CD14-positive monocyte (primary cell): Measurements from ENCODE around the gene FH. TPM values are rescaled to one million over a fixed set of nuclear protein-coding genes. Genes with fewer than 3 reads are reported as not detected.
A peak's percentile ranks its signal among the peaks of the same experiment; 100 is the strongest.

Source experiments
- DNase-seq, 3 donors: peaks; one replicate each; pipeline ENCODE4 v3.0.0-alpha.2; 2011 to 2022
- H2AFZ ChIP-seq: 2 replicates; pipeline ENCODE4 v1.6.0; 2012; ENCODE audit warnings: mild to moderate bottlenecking, low read depth, low read length, inconsistent platforms; ENCODE audit not compliant: insufficient read depth, poor library complexity, severe bottlenecking
- H3K27ac ChIP-seq, 2 donors: 1 replicate in 1 of 2; 2 replicates in 1 of 2; pipeline ENCODE4 v1.5.1; 2012 to 2013; ENCODE audit warnings: low read length in 2 of 2, control low read depth in 1 of 2, inconsistent platforms in 1 of 2, low read depth in 1 of 2, mild to moderate bottlenecking in 1 of 2
- H3K27me3 ChIP-seq, 2 donors: one replicate each; pipeline versions ENCODE4 v1.6.0 to v1.6.1; 2011 to 2013; ENCODE audit warnings: low read length in 2 of 2; ENCODE audit not compliant: control insufficient read depth in 2 of 2, insufficient read depth in 2 of 2
- H3K36me3 ChIP-seq, 2 donors: replicated peaks in 1 of 2; 1 replicate in 1 of 2; 2 replicates in 1 of 2; pipeline versions ENCODE4 v1.5.1 to v1.6.1; 2012 to 2013; ENCODE audit warnings: low read length in 2 of 2, control low read depth in 1 of 2, inconsistent platforms in 1 of 2, mild to moderate bottlenecking in 1 of 2; ENCODE audit not compliant: insufficient read depth in 2 of 2, control insufficient read depth in 1 of 2
- H3K4me1 ChIP-seq, 2 donors: 1 replicate in 1 of 2; 2 replicates in 1 of 2; pipeline versions ENCODE4 v1.5.1 to v1.6.1; 2012 to 2013; ENCODE audit warnings: low read length in 2 of 2, control low read depth in 1 of 2, inconsistent platforms in 1 of 2, mild to moderate bottlenecking in 1 of 2, moderate library complexity in 1 of 2; ENCODE audit not compliant: insufficient read depth in 2 of 2, control insufficient read depth in 1 of 2
- H3K4me2 ChIP-seq: replicated peaks from 2 replicates; pipeline ENCODE3; 2012; ENCODE audit warnings: low read length, moderate library complexity, mild to moderate bottlenecking; ENCODE audit not compliant: poor library complexity, severe bottlenecking; ENCODE audit errors: extremely low read depth
- H3K4me3 ChIP-seq, 3 experiments: fragments of 200-600 bp in 1 of 3; sonication (generic) in 1 of 3; replicated peaks in 1 of 3; 1 replicate in 2 of 3; 2 replicates in 1 of 3; pipeline ENCODE4 v1.5.1; 2011 to 2013; ENCODE audit warnings: low read length in 3 of 3, mild to moderate bottlenecking in 3 of 3, control low read depth in 2 of 3, low read depth in 2 of 3, inconsistent platforms in 1 of 3, moderate library complexity in 1 of 3
- H3K79me2 ChIP-seq: 2 replicates; pipeline ENCODE4 v1.6.0; 2012; ENCODE audit warnings: mild to moderate bottlenecking, control low read depth, inconsistent platforms, low read length, moderate library complexity; ENCODE audit not compliant: insufficient read depth
- H3K9ac ChIP-seq: 2 replicates; pipeline ENCODE4 v1.6.0; 2017; ENCODE audit warnings: low read length, mild to moderate bottlenecking; ENCODE audit not compliant: insufficient read depth, poor library complexity, severe bottlenecking
- H3K9me3 ChIP-seq, 2 donors: replicated peaks in 1 of 2; 1 replicate in 1 of 2; 2 replicates in 1 of 2; pipeline versions ENCODE4 v1.5.1 to v1.6.1; 2012 to 2013; ENCODE audit warnings: low read length in 2 of 2, control low read depth in 1 of 2; ENCODE audit not compliant: control insufficient read depth in 1 of 2, insufficient read depth in 1 of 2
- H4K20me1 ChIP-seq: 2 replicates; pipeline ENCODE4 v1.6.0; 2012; ENCODE audit warnings: mild to moderate bottlenecking, low read length, control low read depth, moderate library complexity; ENCODE audit not compliant: insufficient read depth
- H3K27ac Mint-ChIP-seq, 7 donors: one replicate each; pipeline ENCODE4 v1.8.0; 2020; ENCODE audit warnings: mild to moderate bottlenecking in 7 of 7, mixed read lengths in 7 of 7, moderate library complexity in 6 of 7, inconsistent platforms in 2 of 7
- H3K27me3 Mint-ChIP-seq, 3 donors: one replicate each; pipeline ENCODE4 v1.8.0; 2021 to 2022; ENCODE audit warnings: low read depth in 3 of 3, mild to moderate bottlenecking in 3 of 3, mixed read lengths in 3 of 3, moderate library complexity in 3 of 3, inconsistent platforms in 1 of 3
- H3K36me3 Mint-ChIP-seq, 2 donors: one replicate each; pipeline ENCODE4 v1.8.0; 2020; ENCODE audit warnings: mixed read lengths in 2 of 2, inconsistent platforms in 1 of 2, mild to moderate bottlenecking in 1 of 2
- H3K4me1 Mint-ChIP-seq: one replicate; pipeline ENCODE4 v1.8.0; 2020; ENCODE audit warnings: mild to moderate bottlenecking, mixed read lengths
- H3K4me3 Mint-ChIP-seq, 2 donors: one replicate each; pipeline ENCODE4 v1.8.0; 2020; ENCODE audit warnings: mild to moderate bottlenecking in 2 of 2, mixed read lengths in 2 of 2, moderate library complexity in 1 of 2
- H3K9me3 Mint-ChIP-seq, 7 donors: one replicate each; pipeline ENCODE4 v1.8.0; 2020 to 2022; ENCODE audit warnings: mixed read lengths in 7 of 7, mild to moderate bottlenecking in 6 of 7, moderate library complexity in 6 of 7, inconsistent platforms in 2 of 7
- WGBS: methylation state at CpG from one replicate; pipeline ENCODE4 v1.1.5; 2013; ENCODE audit warnings: missing lambda C conversion rate; ENCODE audit not compliant: insufficient coverage; 5-methylcytosine and 5-hydroxymethylcytosine counted together
- intact Hi-C, 2 donors: fragments of 100-400 bp; cut with micrococcal nuclease; formaldehyde crosslinking; loops; one replicate each; pipeline versions ENCODE4 v1.15.0 to v1.15.1; 2023
- polyA minus RNA-seq: library from RNA; depleted of rRNA, polyadenylated mRNA; stranded (reverse); fragments of >200 nt; gene quantifications from 2 replicates; pipeline ENCODE4 v1.2.3, GENCODE V29; 2012
- polyA plus RNA-seq, 3 donors: library from polyadenylated mRNA; depleted of rRNA in 1 of 3; unstranded in 2 of 3; stranded (reverse) in 1 of 3; fragments of 300-500 nt in 2 of 3; fragments of >200 nt in 1 of 3; fragmentation: Illumina TruSeq in 2 of 3; gene quantifications; 1 replicate in 2 of 3; 2 replicates in 1 of 3; pipeline ENCODE4 v1.2.3, GENCODE V29; 2012 to 2021
- total RNA-seq, 12 experiments: library from RNA in 1 of 12; stranded (reverse) in 1 of 12; fragments of 120-200 nt in 1 of 12; gene quantifications; one replicate each; pipeline ENCODE4 v1.2.4 and lab custom pipeline; 2013 to 2026; ENCODE audit warnings: mixed read lengths in 6 of 12, inconsistent platforms in 1 of 12
- TF ChIP-seq, protein P1 (sequence below): fragments of 200-600 bp; IDR thresholded peaks from one replicate; pipeline ENCODE4 v1.8.0; 2022; ENCODE audit warnings: antibody characterized with exemption, mild to moderate bottlenecking

FH gene
- total RNA-seq (2013), result 27.6 TPM
- polyA plus RNA-seq (10 to 100 TPM; 21.1 to 34.9 (median 32.5) TPM), polyA minus RNA-seq (6.4 and 9.5 TPM in 2 replicates), total RNA-seq (lab: John Stamatoyannopoulos, UW) (22.4 to 96.9 (median 37.9) reads per million in 11 experiments)

DNA sequence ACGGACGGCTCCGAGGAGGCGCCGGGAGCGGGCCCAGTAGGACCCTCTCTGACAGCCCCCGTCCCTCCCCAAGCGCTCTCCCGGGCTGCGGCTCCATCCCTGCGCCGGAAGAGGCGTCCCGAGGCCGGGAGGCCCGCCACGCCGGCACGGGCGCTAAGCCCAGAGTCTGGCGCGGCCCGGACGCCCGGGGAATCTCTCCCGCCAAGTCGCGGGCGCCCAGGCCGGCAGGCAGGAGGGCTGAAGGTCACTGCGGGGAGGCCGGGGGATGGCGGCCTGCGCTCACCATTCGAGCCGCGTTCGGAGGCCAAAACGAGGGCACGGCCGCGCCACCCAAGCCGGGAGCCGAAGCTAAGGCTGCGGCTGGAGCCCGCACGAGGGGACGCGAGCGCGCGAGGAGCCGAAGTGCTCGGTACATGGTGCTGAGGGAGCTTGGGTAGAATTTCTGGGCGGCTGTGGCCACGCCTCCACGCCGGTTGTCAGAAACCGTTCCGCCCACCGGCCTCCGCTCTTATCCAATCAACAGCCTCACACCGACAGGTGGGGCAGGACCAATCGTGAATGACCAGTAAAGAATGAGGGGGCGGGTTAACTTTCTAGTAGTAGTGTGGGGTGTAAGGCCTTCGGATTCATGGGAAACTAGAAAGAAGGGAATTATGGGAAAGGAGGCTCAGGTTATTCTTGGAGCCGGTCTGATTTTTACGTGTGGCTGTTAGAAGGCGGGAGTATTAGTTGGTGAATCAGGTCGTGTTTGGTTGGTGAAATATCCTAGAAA is at the start of gene FH:
Gene FH, minus strand, starts transcription at position 448 of the 772 bp plus-strand sequence. Its CDS starts 33 bp downstream, at position 415.
- H4K20me1 ChIP-seq, result no peaks in the 10 kb centered on the region
- peaks cover 14 to 25% of the 10 kb centered on the region in 2 donors for H3K4me1 ChIP-seq
- 0% methylated on average over 54 of the region's 70 CpGs for WGBS
- Mint-ChIP-seq H3K4me1 (peaks cover 14% of the 10 kb centered on the region), H3K27ac (peak within 1 kb of the TSS; percentile 55 to 82 (median 79)), H3K36me3 (peaks cover 12 to 17% of the 10 kb centered on the region in 2 donors), H3K4me3 (peak within 1 kb of the TSS; percentile 81 to 92), H3K9me3 (no peaks in the 10 kb centered on the region), H3K27me3 (peaks cover 16 to 20% (median 17%) of the 10 kb centered on the region in 3 donors)
- H3K36me3 ChIP-seq, result peaks cover 9 to 18% of the 10 kb centered on the region in 2 donors
- no peaks in the 10 kb centered on the region for H3K9me3 ChIP-seq
- peaks cover 47% of the 10 kb centered on the region for H3K79me2 ChIP-seq
- peak within 1 kb of the TSS; percentile 84 for H3K4me2 ChIP-seq
- peak within 1 kb of the TSS; percentile 45 to 83 for H3K27ac ChIP-seq
- peak; percentile 90 to 96 (median 92) for DNase-seq
- H3K4me3 ChIP-seq, result peak within 1 kb of the TSS; percentile 41 to 85 (median 71)
- intact Hi-C loops, result loop anchor here (5.0 to 10.0 kb wide), 4 partner anchors 118 to 475 kb away; partner anchors contain the start of genes EXO1 (in 2 of the 2) and MAP1LC3C (in 1 of the 2)
- TF ChIP-seq, protein P1, sequence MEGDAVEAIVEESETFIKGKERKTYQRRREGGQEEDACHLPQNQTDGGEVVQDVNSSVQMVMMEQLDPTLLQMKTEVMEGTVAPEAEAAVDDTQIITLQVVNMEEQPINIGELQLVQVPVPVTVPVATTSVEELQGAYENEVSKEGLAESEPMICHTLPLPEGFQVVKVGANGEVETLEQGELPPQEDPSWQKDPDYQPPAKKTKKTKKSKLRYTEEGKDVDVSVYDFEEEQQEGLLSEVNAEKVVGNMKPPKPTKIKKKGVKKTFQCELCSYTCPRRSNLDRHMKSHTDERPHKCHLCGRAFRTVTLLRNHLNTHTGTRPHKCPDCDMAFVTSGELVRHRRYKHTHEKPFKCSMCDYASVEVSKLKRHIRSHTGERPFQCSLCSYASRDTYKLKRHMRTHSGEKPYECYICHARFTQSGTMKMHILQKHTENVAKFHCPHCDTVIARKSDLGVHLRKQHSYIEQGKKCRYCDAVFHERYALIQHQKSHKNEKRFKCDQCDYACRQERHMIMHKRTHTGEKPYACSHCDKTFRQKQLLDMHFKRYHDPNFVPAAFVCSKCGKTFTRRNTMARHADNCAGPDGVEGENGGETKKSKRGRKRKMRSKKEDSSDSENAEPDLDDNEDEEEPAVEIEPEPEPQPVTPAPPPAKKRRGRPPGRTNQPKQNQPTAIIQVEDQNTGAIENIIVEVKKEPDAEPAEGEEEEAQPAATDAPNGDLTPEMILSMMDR, result no peak
- H2AFZ ChIP-seq, result peak within 1 kb of the TSS; percentile 82
- peaks cover 3 to 19% of the 10 kb centered on the region in 2 donors for H3K27me3 ChIP-seq
- peak within 1 kb of the TSS; percentile 86 for H3K9ac ChIP-seq

DNA sequence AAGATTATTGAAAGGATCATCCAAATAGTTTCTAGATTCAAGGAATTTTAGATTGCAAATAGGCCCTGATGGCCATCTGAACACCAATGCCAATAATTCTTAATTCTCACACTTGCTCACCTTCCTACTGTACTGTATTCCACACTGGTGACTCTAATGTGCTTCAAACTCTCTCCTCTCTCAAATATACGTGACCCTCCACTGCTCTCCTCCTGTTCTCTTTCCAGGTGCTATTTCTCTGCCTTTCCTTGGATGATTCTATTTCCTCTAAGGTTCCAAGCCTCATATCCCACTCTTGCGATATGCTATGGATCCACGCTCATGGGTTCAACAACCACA is 41.3 kb upstream of the FH start:
- Mint-ChIP-seq H3K9me3 (peaks cover 0 to 6% (median 3%) of the 10 kb centered on the region in 7 donors), H3K4me1 (peaks cover 41% of the 10 kb centered on the region), H3K4me3 (peak overlapping the region in 1 of 2 donors; percentile 56), H3K27ac (peak overlapping the region; percentile 80 to 93 (median 86)), H3K27me3 (peaks cover 1 to 2% (median 2%) of the 10 kb centered on the region in 3 donors), H3K36me3 (peaks cover 52 to 53% of the 10 kb centered on the region in 2 donors)
- H3K9me3 ChIP-seq, result no peaks in the 10 kb centered on the region
- H3K27ac ChIP-seq, result peak overlapping the region in 1 of 2 donors; percentile 88
- H3K4me1 ChIP-seq, result peaks cover 18 to 27% of the 10 kb centered on the region in 2 donors
- DNase-seq, result no peak
- peak overlapping the region; percentile 57 for H3K4me2 ChIP-seq
- no peaks in the 10 kb centered on the region for H3K27me3 ChIP-seq
- H3K36me3 ChIP-seq, result peaks cover 19 to 46% of the 10 kb centered on the region in 2 donors
- 81% methylated on average over 3 of the region's 3 CpGs for WGBS
- intact Hi-C loops, result no loop called here
- H3K9ac ChIP-seq, result no peak overlapping the region
- H2AFZ ChIP-seq, result no peak overlapping the region
- TF ChIP-seq, protein P1, result no peak
- H4K20me1 ChIP-seq, result no peaks in the 10 kb centered on the region
- peak overlapping the region in 1 of 3 experiments; percentile 54 for H3K4me3 ChIP-seq
- no peaks in the 10 kb centered on the region for H3K79me2 ChIP-seq
